LNCaP clone FGC (cell line): ENCODE data around the gene SPOCK3.

ENCODE experiments used
- DNase-seq: peaks from one replicate; pipeline ENCODE4 v3.0.0-alpha.2; 2011; ENCODE audit warnings: low read depth
- H3K4me3 ChIP-seq: 2 replicates; pipeline ENCODE4 v1.5.1; 2011; ENCODE audit warnings: mild to moderate bottlenecking, low read depth, low read length, control low read depth
- TF ChIP-seq, protein P1 (sequence below): IDR thresholded peaks from 2 replicates; pipeline ENCODE4 v1.5.1; 2012; ENCODE audit warnings: mild to moderate bottlenecking; ENCODE audit not compliant: control insufficient read depth, insufficient read depth; ENCODE audit errors: extremely low read depth

SPOCK3 gene

DNA sequence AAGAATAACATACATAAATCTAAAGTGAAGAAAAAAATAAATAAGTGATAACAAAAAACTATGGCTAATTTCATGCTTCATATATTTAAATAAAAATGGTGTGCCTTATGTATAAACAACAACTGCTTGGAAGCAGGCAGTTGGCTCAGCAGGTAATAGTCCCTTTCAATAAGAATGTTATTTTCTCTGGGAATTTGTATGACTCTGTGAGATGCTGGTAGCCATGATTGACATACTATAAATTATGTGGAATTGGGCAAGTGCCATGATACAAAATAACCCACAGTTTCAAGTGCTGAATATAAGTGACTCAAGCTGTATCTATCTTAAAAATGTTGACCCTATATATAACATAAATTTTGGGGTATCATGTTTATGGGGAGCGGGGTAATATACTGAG is 546.5 kb downstream of the SPOCK3 start:
- H3K4me3 ChIP-seq: no peak overlapping the region
- no peak for DNase-seq
- TF ChIP-seq, protein P1, sequence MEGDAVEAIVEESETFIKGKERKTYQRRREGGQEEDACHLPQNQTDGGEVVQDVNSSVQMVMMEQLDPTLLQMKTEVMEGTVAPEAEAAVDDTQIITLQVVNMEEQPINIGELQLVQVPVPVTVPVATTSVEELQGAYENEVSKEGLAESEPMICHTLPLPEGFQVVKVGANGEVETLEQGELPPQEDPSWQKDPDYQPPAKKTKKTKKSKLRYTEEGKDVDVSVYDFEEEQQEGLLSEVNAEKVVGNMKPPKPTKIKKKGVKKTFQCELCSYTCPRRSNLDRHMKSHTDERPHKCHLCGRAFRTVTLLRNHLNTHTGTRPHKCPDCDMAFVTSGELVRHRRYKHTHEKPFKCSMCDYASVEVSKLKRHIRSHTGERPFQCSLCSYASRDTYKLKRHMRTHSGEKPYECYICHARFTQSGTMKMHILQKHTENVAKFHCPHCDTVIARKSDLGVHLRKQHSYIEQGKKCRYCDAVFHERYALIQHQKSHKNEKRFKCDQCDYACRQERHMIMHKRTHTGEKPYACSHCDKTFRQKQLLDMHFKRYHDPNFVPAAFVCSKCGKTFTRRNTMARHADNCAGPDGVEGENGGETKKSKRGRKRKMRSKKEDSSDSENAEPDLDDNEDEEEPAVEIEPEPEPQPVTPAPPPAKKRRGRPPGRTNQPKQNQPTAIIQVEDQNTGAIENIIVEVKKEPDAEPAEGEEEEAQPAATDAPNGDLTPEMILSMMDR: no peak
